Mesothelial cell of epicardium (in vitro differentiated cells): ENCODE results near the gene CTU1. TPM values are rescaled to one million over a fixed set of nuclear protein-coding genes. Genes with fewer than 3 reads are reported as not detected.

Experiments
- DNase-seq, 2 experiments: peaks; one replicate each; pipeline ENCODE4 v3.0.0; 2021; ENCODE audit warnings: low spot score in 2 of 2; ENCODE audit not compliant: unreplicated experiment in 2 of 2
- H3K27ac Mint-ChIP-seq: 2 replicates; pipeline ENCODE4 v1.8.0; 2021; ENCODE audit warnings: mixed read lengths
- H3K27me3 Mint-ChIP-seq: 2 replicates; pipeline ENCODE4 v1.8.0; 2021; ENCODE audit warnings: low read depth, mixed read lengths
- H3K36me3 Mint-ChIP-seq: 2 replicates; pipeline ENCODE4 v1.8.0; 2021; ENCODE audit warnings: mixed read lengths
- H3K4me1 Mint-ChIP-seq: 2 replicates; pipeline ENCODE4 v1.8.0; 2021; ENCODE audit warnings: mixed read lengths
- H3K4me3 Mint-ChIP-seq: 2 replicates; pipeline ENCODE4 v1.8.0; 2021; ENCODE audit warnings: mild to moderate bottlenecking, moderate library complexity, mixed read lengths
- H3K9me3 Mint-ChIP-seq: 2 replicates; pipeline ENCODE4 v1.8.0; 2021; ENCODE audit warnings: mixed read lengths
- CTCF ChIP-seq: fragments of 200-600 bp; sonication (generic); IDR thresholded peaks from one replicate; pipeline ENCODE4 v1.5.0; 2021; ENCODE audit warnings: antibody characterized with exemption; ENCODE audit not compliant: unreplicated experiment
- total RNA-seq: library from RNA; stranded (reverse); gene quantifications from 3 replicates; pipeline ENCODE4 v1.2.1, GENCODE V29; 2021

The CTU1 gene
- total RNA-seq, 1 donor from 2014 or later, result 7.7 TPM

GRCh38 chr19:51129716-51130115 is 21.5 kb upstream of the CTU1 start:
- no peak for DNase-seq
- peaks cover 2% of the 10 kb centered on the region for H3K9me3 Mint-ChIP-seq
- no peak for TF ChIP-seq CTCF
- no peaks in the 10 kb centered on the region for H3K36me3 Mint-ChIP-seq
- peaks cover 20% of the 10 kb centered on the region for H3K27me3 Mint-ChIP-seq
- H3K4me1 Mint-ChIP-seq, result peaks cover 34% of the 10 kb centered on the region
- no peak overlapping the region for H3K4me3 Mint-ChIP-seq
- peak overlapping the region; percentile 34 for H3K27ac Mint-ChIP-seq

GRCh38 chr19:51128227-51128626 is 20.0 kb upstream of the CTU1 start:
- Mint-ChIP-seq H3K4me3 (no peak overlapping the region), H3K27me3 (peaks cover 21% of the 10 kb centered on the region), H3K9me3 (no peaks in the 10 kb centered on the region), H3K27ac (no peak overlapping the region), H3K36me3 (no peaks in the 10 kb centered on the region), H3K4me1 (peaks cover 34% of the 10 kb centered on the region)
- DNase-seq, result no peak
- TF ChIP-seq CTCF, result no peak

GRCh38 chr19:51127755-51128154 is 19.5 kb upstream of the CTU1 start:
- H3K4me3 Mint-ChIP-seq, result no peak overlapping the region
- DNase-seq, result no peak
- H3K9me3 Mint-ChIP-seq, result no peaks in the 10 kb centered on the region
- no peaks in the 10 kb centered on the region for H3K36me3 Mint-ChIP-seq
- H3K27ac Mint-ChIP-seq, result no peak overlapping the region
- no peak for TF ChIP-seq CTCF
- peaks cover 34% of the 10 kb centered on the region for H3K4me1 Mint-ChIP-seq
- peaks cover 21% of the 10 kb centered on the region for H3K27me3 Mint-ChIP-seq

- Mint-ChIP-seq H3K27ac (no peak overlapping the region), H3K4me1 (peaks cover 32% of the 10 kb centered on the region), H3K36me3 (no peaks in the 10 kb centered on the region), H3K4me3 (no peak overlapping the region), H3K9me3 (no peaks in the 10 kb centered on the region), H3K27me3 (peaks cover 21% of the 10 kb centered on the region)
- no peak for TF ChIP-seq CTCF
- DNase-seq, result no peak
Measured at GRCh38 chr19:51127032-51127431, 18.8 kb upstream of the CTU1 start.

GRCh38 chr19:51125421-51126075 is 17.3 kb upstream of the CTU1 start:
- no peak for DNase-seq
- Mint-ChIP-seq H3K27ac (no peak overlapping the region), H3K4me1 (peaks cover 27% of the 10 kb centered on the region)

More at GRCh38 chr19:51125421-51126075, 17.3 kb upstream of the CTU1 start:
- no peaks in the 10 kb centered on the region for H3K9me3 Mint-ChIP-seq
- TF ChIP-seq CTCF, result no peak
- H3K27me3 Mint-ChIP-seq, result peaks cover 21% of the 10 kb centered on the region
- no peaks in the 10 kb centered on the region for H3K36me3 Mint-ChIP-seq
- no peak overlapping the region for H3K4me3 Mint-ChIP-seq
